IMR-90 (cell line): ENCODE measurements around the gene FRAS1. TPM values are rescaled to one million over a fixed set of nuclear protein-coding genes. Genes with fewer than 3 reads are reported as not detected.

Source experiments
- ATAC-seq: fragments of 200-7000 bp; cut with Tn5 transposase; 2 replicates; pipeline ENCODE4 v1.9.1; 2020; ENCODE audit warnings: low read depth, mild to moderate bottlenecking, moderate library complexity
- BruUV-seq: library from RNA; stranded (reverse); fragments of 400-500 nt; replicated peaks from 2 replicates; lab custom pipeline; 2021; lab: Mats Ljungman, UMichigan
- CTCF ChIA-PET: fragments of 300-600 bp; formaldehyde crosslinking; extraction: SDS; loops from one replicate; lab custom pipeline; 2021; ENCODE audit warnings: antibody characterized with exemption; lab: Yijun Ruan, JAX
- POLR2A ChIA-PET: fragments of 300-600 bp; sonication (Branson Sonifier 250); formaldehyde crosslinking; loops from one replicate; lab custom pipeline; 2022; ENCODE audit warnings: antibody characterized with exemption; ENCODE audit not compliant: unreplicated experiment; lab: Charles Lee
- DNase-seq: peaks from one replicate; pipeline ENCODE4 v3.0.0; 2013
- H2AFZ ChIP-seq: replicated peaks from 2 replicates; pipeline ENCODE3; 2013; ENCODE audit warnings: low read length, mild to moderate bottlenecking; ENCODE audit not compliant: poor library complexity
- H2AK5ac ChIP-seq: 2 replicates; pipeline ENCODE4 v1.6.1; 2013; ENCODE audit warnings: low read depth, low read length, inconsistent platforms
- H2AK9ac ChIP-seq: replicated peaks from 2 replicates; pipeline ENCODE3; 2013; ENCODE audit warnings: mild to moderate bottlenecking, low read depth, low read length, moderate library complexity; ENCODE audit not compliant: poor library complexity
- H2BK120ac ChIP-seq: 2 replicates; pipeline ENCODE4 v1.6.1; 2013; ENCODE audit warnings: low read depth, low read length, inconsistent platforms
- H2BK15ac ChIP-seq: 3 replicates; pipeline ENCODE4 v1.6.1; 2013; ENCODE audit warnings: low read depth, low read length, inconsistent platforms
- H2BK20ac ChIP-seq: 2 replicates; pipeline ENCODE4 v1.6.1; 2013; ENCODE audit warnings: low read depth, mild to moderate bottlenecking, inconsistent platforms, low read length, moderate library complexity
- H2BK5ac ChIP-seq: 2 replicates; pipeline ENCODE4 v1.6.1; 2013; ENCODE audit warnings: mild to moderate bottlenecking, low read depth, low read length, inconsistent platforms; ENCODE audit not compliant: poor library complexity, severe bottlenecking
- H3K14ac ChIP-seq: replicated peaks from 2 replicates; pipeline ENCODE4 v1.6.1; 2013; ENCODE audit warnings: low read depth, low read length, inconsistent platforms
- H3K18ac ChIP-seq: 2 replicates; pipeline ENCODE4 v1.6.1; 2013; ENCODE audit warnings: low read depth, low read length, control low read depth
- H3K23ac ChIP-seq: 2 replicates; pipeline ENCODE4 v1.6.1; 2013; ENCODE audit warnings: low read depth, low read length, inconsistent platforms
- H3K27ac ChIP-seq: 2 replicates; pipeline ENCODE4 v1.5.1; 2013; ENCODE audit warnings: mild to moderate bottlenecking, control low read depth, low read length; ENCODE audit not compliant: insufficient read depth
- H3K27me3 ChIP-seq: 2 replicates; pipeline ENCODE4 v1.6.1; 2013; ENCODE audit warnings: low read length; ENCODE audit not compliant: control insufficient read depth, insufficient read depth
- H3K36me3 ChIP-seq: 2 replicates; pipeline ENCODE4 v1.6.1; 2013; ENCODE audit warnings: low read length, mixed read lengths; ENCODE audit not compliant: control insufficient read depth, insufficient read depth
- H3K4ac ChIP-seq: 2 replicates; pipeline ENCODE4 v1.6.1; 2013; ENCODE audit warnings: low read depth, low read length, inconsistent platforms
- H3K4me1 ChIP-seq: 2 replicates; pipeline ENCODE4 v1.6.1; 2013; ENCODE audit warnings: low read length, mixed read lengths; ENCODE audit not compliant: control insufficient read depth, insufficient read depth
- H3K4me2 ChIP-seq: 2 replicates; pipeline ENCODE4 v1.6.1; 2013; ENCODE audit warnings: low read depth, mild to moderate bottlenecking, control low read depth, low read length, moderate library complexity
- H3K4me3 ChIP-seq: 2 replicates; pipeline ENCODE4 v1.5.1; 2013; ENCODE audit warnings: low read depth, mild to moderate bottlenecking, control low read depth, low read length, moderate library complexity; ENCODE audit not compliant: insufficient read depth
- H3K56ac ChIP-seq: 2 replicates; pipeline ENCODE4 v1.6.1; 2013; ENCODE audit warnings: low read length, inconsistent platforms; ENCODE audit not compliant: insufficient read depth; ENCODE audit errors: extremely low read depth
- H3K79me1 ChIP-seq, 2 experiments: 2 replicates each; pipeline ENCODE4 v1.6.1; 2013; ENCODE audit warnings: low read length in 2 of 2, inconsistent platforms in 1 of 2, low read depth in 1 of 2
- H3K9ac ChIP-seq: 2 replicates; pipeline ENCODE4 v1.6.1; 2013; ENCODE audit warnings: low read depth, low read length, control low read depth
- H3K9me1 ChIP-seq: 2 replicates; pipeline ENCODE4 v1.6.1; 2013; ENCODE audit warnings: low read length, inconsistent platforms; ENCODE audit not compliant: insufficient read depth
- H3K9me3 ChIP-seq: 2 replicates; pipeline ENCODE4 v1.6.1; 2013; ENCODE audit warnings: low read length; ENCODE audit not compliant: control insufficient read depth, insufficient read depth
- H4K20me1 ChIP-seq: 2 replicates; pipeline ENCODE4 v1.6.1; 2013; ENCODE audit warnings: low read length, inconsistent platforms; ENCODE audit not compliant: insufficient read depth
- H4K5ac ChIP-seq: 2 replicates; pipeline ENCODE4 v1.6.1; 2013; ENCODE audit warnings: mild to moderate bottlenecking, low read depth, low read length, control low read depth
- H4K8ac ChIP-seq, 2 experiments: 2 replicates each; pipeline ENCODE4 v1.6.1; 2013; ENCODE audit warnings: low read depth in 2 of 2, low read length in 2 of 2, control low read depth in 1 of 2, inconsistent platforms in 1 of 2
- H4K91ac ChIP-seq: 2 replicates; pipeline ENCODE4 v1.6.1; 2013; ENCODE audit warnings: low read depth, low read length, inconsistent platforms; ENCODE audit not compliant: insufficient read depth
- BHLHE40 ChIP-seq: fragments of 150-350 bp; IDR thresholded peaks from 2 replicates; pipeline ENCODE4 v1.6.1; 2016; ENCODE audit warnings: mild to moderate bottlenecking, low read depth, low read length
- CEBPB ChIP-seq: IDR thresholded peaks from 2 replicates; pipeline ENCODE4 v1.6.1; 2012; ENCODE audit warnings: low read depth, low read length, improper control_type of control experiment
- CHD1 ChIP-seq: IDR thresholded peaks from 2 replicates; pipeline ENCODE4 v1.6.1; 2012; ENCODE audit warnings: low read depth, low read length, improper control_type of control experiment
- FOS ChIP-seq: fragments of 150-350 bp; IDR thresholded peaks from 2 replicates; pipeline ENCODE4 v1.6.1; 2016; ENCODE audit warnings: low read depth, low read length
- MAFK ChIP-seq: IDR thresholded peaks from 2 replicates; pipeline ENCODE4 v1.6.1; 2012; ENCODE audit warnings: low read depth, low read length, improper control_type of control experiment
- MAZ ChIP-seq: IDR thresholded peaks from 2 replicates; pipeline ENCODE4 v1.6.1; 2012; ENCODE audit warnings: low read depth, mild to moderate bottlenecking, low read length, improper control_type of control experiment, moderate library complexity, borderline replicate concordance
- MXI1 ChIP-seq: IDR thresholded peaks from 2 replicates; pipeline ENCODE4 v1.6.1; 2012; ENCODE audit warnings: low read depth, mild to moderate bottlenecking, low read length, moderate library complexity, borderline replicate concordance
- NFE2L2 ChIP-seq: fragments of 150-350 bp; IDR thresholded peaks from 2 replicates; pipeline ENCODE4 v1.6.1; 2016; ENCODE audit warnings: low read depth, mild to moderate bottlenecking, low read length
- POLR2A ChIP-seq: IDR thresholded peaks from 2 replicates; pipeline ENCODE4 v1.6.1; 2012; ENCODE audit warnings: mild to moderate bottlenecking, low read depth, low read length
- RAD21 ChIP-seq: IDR thresholded peaks from 2 replicates; pipeline ENCODE4 v1.6.1; 2012; ENCODE audit warnings: low read length, improper control_type of control experiment
- RCOR1 ChIP-seq: IDR thresholded peaks from 2 replicates; pipeline ENCODE4 v1.6.1; 2012; ENCODE audit warnings: mild to moderate bottlenecking, low read length, improper control_type of control experiment; ENCODE audit not compliant: insufficient replicate concordance
- RFX5 ChIP-seq: IDR thresholded peaks from 2 replicates; pipeline ENCODE4 v1.8.0; 2012; ENCODE audit warnings: low read depth, mild to moderate bottlenecking, low read length, moderate library complexity
- SMC3 ChIP-seq: fragments of 150-350 bp; IDR thresholded peaks from 2 replicates; pipeline ENCODE4 v1.6.1; 2016; ENCODE audit warnings: low read depth, mild to moderate bottlenecking, antibody characterized with exemption, low read length, moderate library complexity
- WGBS, 2 experiments: methylation state at CpG; one replicate each; pipeline versions ENCODE4 v1.1.5 to v1.1.7; 2013; ENCODE audit warnings: missing lambda C conversion rate in 2 of 2; ENCODE audit not compliant: insufficient read length in 1 of 2; ENCODE audit errors: extremely low coverage in 2 of 2; 5-methylcytosine and 5-hydroxymethylcytosine counted together
- dilution Hi-C: fragments of 300-500 bp; cut with HindIII; formaldehyde crosslinking; loops from one replicate; pipeline ENCODE4 v1.14.3; 2018; ENCODE audit warnings: low sequenced_read_pairs; ENCODE audit not compliant: unreplicated experiment
- in situ Hi-C: fragments of 300-500 bp; cut with MboI; formaldehyde crosslinking; loops from 3 replicates; pipeline ENCODE4 v1.14.3; 2019; ENCODE audit warnings: low sequenced_read_pairs, inconsistent platforms, mixed read lengths
- intact Hi-C: fragments of 100-400 bp; cut with micrococcal nuclease; formaldehyde crosslinking; loops from 2 replicates; pipeline ENCODE4 v1.10.0; 2022
- polyA plus RNA-seq, 3 experiments: library from polyadenylated mRNA; depleted of rRNA; stranded (reverse); fragments of >200 nt; gene quantifications; 2 replicates each; pipeline ENCODE4 v1.2.3, GENCODE V29; 2012; ENCODE audit warnings: low replicate concordance in 1 of 3
- total RNA-seq: library from RNA; depleted of rRNA; stranded (reverse); fragments of >200 nt; gene quantifications from 2 replicates; pipeline ENCODE4 v1.2.3, GENCODE V29; 2012
- TF ChIP-seq, protein P1 (sequence below): conservative IDR thresholded peaks from 2 replicates; pipeline ENCODE4 v1.5.1; 2012; ENCODE audit warnings: mild to moderate bottlenecking, low read depth, low read length, improper control_type of control experiment
- TF ChIP-seq, protein P2 (sequence below): fragments of 150-350 bp; IDR thresholded peaks from 2 replicates; pipeline ENCODE4 v1.6.1; 2017; ENCODE audit warnings: mild to moderate bottlenecking, antibody characterized with exemption, low read length, low read depth
- TF ChIP-seq, protein P3 (sequence below): fragments of 150-350 bp; IDR thresholded peaks from 2 replicates; pipeline ENCODE4 v1.6.1; 2016; ENCODE audit warnings: low read depth, mild to moderate bottlenecking, low read length, moderate library complexity, borderline replicate concordance

Gene FRAS1
- total and polyA plus RNA-seq, 2 of the 4 experiments (the other 2 are of a cell fraction), result under 0.01 to 0.03 TPM

DNA sequence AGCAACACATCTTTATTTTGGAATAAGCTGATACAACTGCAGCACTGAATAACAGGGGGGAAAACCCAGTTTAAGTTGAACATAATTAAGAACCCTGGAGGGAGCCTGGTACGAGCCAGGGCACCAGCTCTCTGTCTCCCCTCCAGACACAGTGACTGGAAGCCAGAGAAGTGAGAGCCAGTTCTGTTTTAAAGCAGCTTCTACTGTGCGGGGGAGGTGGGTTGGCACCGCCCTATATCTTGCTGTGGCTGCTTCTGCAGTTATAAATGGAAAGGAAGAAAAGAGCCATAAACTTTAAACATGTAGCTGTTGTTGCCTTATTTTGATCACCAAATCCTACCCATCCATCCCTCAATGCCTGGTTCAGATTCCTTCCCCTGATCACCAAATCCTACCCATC lies 286.6 kb downstream of the FRAS1 start:
- Histone ChIP-seq H3K4me2 (no peak overlapping the region), H2BK5ac (no peak overlapping the region), H3K14ac (no peak overlapping the region), H3K56ac (no peak overlapping the region), H4K20me1 (no peaks in the 10 kb centered on the region), H3K9ac (no peak overlapping the region), H3K4me3 (no peak overlapping the region), H3K23ac (no peak overlapping the region), H3K36me3 (no peaks in the 10 kb centered on the region), H3K4me1 (no peaks in the 10 kb centered on the region), H2AFZ (no peak overlapping the region), H3K79me1 (no peaks in the 10 kb centered on the region), H4K8ac (no peak overlapping the region), H4K91ac (no peak overlapping the region), H2BK20ac (no peak overlapping the region), H3K27me3 (peaks cover 9% of the 10 kb centered on the region), H3K18ac (no peak overlapping the region), H2BK120ac (no peak overlapping the region), H4K5ac (no peak overlapping the region), H3K27ac (no peak overlapping the region), H2BK15ac (no peak overlapping the region), H3K9me3 (no peaks in the 10 kb centered on the region), H2AK9ac (no peak overlapping the region), H3K4ac (no peak overlapping the region), H3K9me1 (no peaks in the 10 kb centered on the region), H2AK5ac (no peak overlapping the region)
- ATAC-seq, result no peak
- intact Hi-C loops (no loop called here), in situ Hi-C loops (no loop called here), dilution Hi-C loops (no loop called here)
- CTCF ChIA-PET, result no interaction called here
- BruUV-seq, result no TSS peak
- DNase-seq, result no peak
- POLR2A ChIA-PET, result no interaction called here
- TF ChIP-seq SMC3, result no peak
- TF ChIP-seq CEBPB, result no peak
- TF ChIP-seq FOS, result no peak
- no peak for TF ChIP-seq POLR2A
- no peak for TF ChIP-seq NFE2L2
- no peak for TF ChIP-seq RAD21
- TF ChIP-seq CHD1, result no peak
- no peak for TF ChIP-seq RFX5
- TF ChIP-seq, protein P1, sequence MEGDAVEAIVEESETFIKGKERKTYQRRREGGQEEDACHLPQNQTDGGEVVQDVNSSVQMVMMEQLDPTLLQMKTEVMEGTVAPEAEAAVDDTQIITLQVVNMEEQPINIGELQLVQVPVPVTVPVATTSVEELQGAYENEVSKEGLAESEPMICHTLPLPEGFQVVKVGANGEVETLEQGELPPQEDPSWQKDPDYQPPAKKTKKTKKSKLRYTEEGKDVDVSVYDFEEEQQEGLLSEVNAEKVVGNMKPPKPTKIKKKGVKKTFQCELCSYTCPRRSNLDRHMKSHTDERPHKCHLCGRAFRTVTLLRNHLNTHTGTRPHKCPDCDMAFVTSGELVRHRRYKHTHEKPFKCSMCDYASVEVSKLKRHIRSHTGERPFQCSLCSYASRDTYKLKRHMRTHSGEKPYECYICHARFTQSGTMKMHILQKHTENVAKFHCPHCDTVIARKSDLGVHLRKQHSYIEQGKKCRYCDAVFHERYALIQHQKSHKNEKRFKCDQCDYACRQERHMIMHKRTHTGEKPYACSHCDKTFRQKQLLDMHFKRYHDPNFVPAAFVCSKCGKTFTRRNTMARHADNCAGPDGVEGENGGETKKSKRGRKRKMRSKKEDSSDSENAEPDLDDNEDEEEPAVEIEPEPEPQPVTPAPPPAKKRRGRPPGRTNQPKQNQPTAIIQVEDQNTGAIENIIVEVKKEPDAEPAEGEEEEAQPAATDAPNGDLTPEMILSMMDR, result no peak
- TF ChIP-seq, protein P2, sequence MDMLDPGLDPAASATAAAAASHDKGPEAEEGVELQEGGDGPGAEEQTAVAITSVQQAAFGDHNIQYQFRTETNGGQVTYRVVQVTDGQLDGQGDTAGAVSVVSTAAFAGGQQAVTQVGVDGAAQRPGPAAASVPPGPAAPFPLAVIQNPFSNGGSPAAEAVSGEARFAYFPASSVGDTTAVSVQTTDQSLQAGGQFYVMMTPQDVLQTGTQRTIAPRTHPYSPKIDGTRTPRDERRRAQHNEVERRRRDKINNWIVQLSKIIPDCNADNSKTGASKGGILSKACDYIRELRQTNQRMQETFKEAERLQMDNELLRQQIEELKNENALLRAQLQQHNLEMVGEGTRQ, result no peak
- no peak for TF ChIP-seq MXI1
- no peak for TF ChIP-seq MAZ
- TF ChIP-seq MAFK, result no peak
- TF ChIP-seq, protein P3, sequence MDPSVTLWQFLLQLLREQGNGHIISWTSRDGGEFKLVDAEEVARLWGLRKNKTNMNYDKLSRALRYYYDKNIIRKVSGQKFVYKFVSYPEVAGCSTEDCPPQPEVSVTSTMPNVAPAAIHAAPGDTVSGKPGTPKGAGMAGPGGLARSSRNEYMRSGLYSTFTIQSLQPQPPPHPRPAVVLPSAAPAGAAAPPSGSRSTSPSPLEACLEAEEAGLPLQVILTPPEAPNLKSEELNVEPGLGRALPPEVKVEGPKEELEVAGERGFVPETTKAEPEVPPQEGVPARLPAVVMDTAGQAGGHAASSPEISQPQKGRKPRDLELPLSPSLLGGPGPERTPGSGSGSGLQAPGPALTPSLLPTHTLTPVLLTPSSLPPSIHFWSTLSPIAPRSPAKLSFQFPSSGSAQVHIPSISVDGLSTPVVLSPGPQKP, result no peak
- TF ChIP-seq BHLHE40, result no peak
- no peak for TF ChIP-seq RCOR1
- 0% methylated on average over 1 of the region's 3 CpGs; no CpG with 5 or more reads in 1 of the 2 experiments for WGBS, 2 experiments
